Measurements from ENCODE around the gene MRC1. TPM values are rescaled to one million over a fixed set of nuclear protein-coding genes. Genes with fewer than 3 reads are reported as not detected.

Gene MRC1
- total RNA-seq, 4 donors from 2014 or later = 9.8 to 88.6 (median 50.3) TPM

DNA sequence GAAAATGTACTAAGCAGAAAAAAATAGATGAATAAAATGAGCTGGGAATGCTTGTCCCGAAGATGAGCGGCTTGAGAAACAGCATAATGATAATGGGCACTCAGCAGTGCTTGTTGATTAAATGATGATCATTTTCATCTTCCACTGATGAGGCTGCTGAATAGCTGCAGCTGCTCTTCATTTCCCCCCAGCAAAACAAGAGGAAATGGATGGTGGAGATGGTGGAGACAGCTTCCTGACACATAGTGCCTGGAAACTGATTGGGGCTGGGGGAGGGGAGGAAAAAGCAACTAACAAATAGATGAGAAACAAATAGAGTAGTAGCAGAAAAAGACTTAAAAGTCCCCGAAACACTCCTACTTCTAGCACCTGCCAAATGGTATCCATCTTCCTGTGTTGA is 41.4 kb downstream of the MRC1 start:
- H3K4me3 ChIP-seq = no peak overlapping the region
- peaks cover 0 to 11% (median 0%) of the 10 kb centered on the region in 3 donors for H3K4me1 ChIP-seq
- H3K27me3 ChIP-seq = no peaks in the 10 kb centered on the region
- WGBS, 2 donors (ENCODE audit: low coverage in 1 of 2) = 61 to 88% methylated on average over 3 of the region's 3 CpGs
- no peak overlapping the region for H3K27ac ChIP-seq
- no peaks in the 10 kb centered on the region for H3K36me3 ChIP-seq
- ATAC-seq = no peak
- TF ChIP-seq, protein P1, sequence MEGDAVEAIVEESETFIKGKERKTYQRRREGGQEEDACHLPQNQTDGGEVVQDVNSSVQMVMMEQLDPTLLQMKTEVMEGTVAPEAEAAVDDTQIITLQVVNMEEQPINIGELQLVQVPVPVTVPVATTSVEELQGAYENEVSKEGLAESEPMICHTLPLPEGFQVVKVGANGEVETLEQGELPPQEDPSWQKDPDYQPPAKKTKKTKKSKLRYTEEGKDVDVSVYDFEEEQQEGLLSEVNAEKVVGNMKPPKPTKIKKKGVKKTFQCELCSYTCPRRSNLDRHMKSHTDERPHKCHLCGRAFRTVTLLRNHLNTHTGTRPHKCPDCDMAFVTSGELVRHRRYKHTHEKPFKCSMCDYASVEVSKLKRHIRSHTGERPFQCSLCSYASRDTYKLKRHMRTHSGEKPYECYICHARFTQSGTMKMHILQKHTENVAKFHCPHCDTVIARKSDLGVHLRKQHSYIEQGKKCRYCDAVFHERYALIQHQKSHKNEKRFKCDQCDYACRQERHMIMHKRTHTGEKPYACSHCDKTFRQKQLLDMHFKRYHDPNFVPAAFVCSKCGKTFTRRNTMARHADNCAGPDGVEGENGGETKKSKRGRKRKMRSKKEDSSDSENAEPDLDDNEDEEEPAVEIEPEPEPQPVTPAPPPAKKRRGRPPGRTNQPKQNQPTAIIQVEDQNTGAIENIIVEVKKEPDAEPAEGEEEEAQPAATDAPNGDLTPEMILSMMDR (IDR thresholded peaks at IDR 0.05) = no peak
- TF ChIP-seq POLR2AphosphoS5 (IDR thresholded peaks at IDR 0.05) (no peak), POLR2A (IDR thresholded peaks at IDR 0.05) (no peak), EP300 (IDR thresholded peaks at IDR 0.05) (no peak)
- no peaks in the 10 kb centered on the region for H3K9me3 ChIP-seq

DNA sequence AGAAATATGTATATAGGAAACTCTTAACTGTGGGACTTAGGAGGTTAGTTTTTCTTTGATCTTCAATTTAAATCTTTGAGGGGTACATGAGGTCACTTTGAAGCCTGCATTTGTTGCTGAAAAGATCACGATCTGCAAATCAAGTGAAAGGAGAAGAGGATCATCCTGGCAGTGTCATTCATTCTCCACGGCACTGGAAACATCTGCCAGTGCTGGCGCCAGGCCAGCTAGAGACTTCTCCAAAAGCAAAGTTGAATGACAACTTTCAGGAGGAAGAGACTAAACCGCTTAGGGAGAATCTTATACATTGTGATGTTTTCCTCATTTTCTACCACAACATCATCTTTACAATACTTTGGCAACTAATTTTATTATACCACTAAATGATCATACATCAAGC is 42.5 kb downstream of the MRC1 start:
- Histone ChIP-seq H3K4me3 (no peak overlapping the region), H3K27ac (no peak overlapping the region), H3K9me3 (no peaks in the 10 kb centered on the region), H3K27me3 (no peaks in the 10 kb centered on the region), H3K36me3 (no peaks in the 10 kb centered on the region), H3K4me1 (peaks cover 0 to 11% (median 0%) of the 10 kb centered on the region in 3 donors)
- ATAC-seq = no peak
- WGBS, 2 donors (ENCODE audit: low coverage in 1 of 2) = 56% methylated on average over 4 of the region's 4 CpGs; no CpG with 5 or more reads in 1 of the 2 donors
- TF ChIP-seq, protein P1 (IDR thresholded peaks at IDR 0.05) = no peak
- TF ChIP-seq POLR2A (IDR thresholded peaks at IDR 0.05) (no peak), POLR2AphosphoS5 (IDR thresholded peaks at IDR 0.05) (no peak), EP300 (IDR thresholded peaks at IDR 0.05) (no peak)

DNA sequence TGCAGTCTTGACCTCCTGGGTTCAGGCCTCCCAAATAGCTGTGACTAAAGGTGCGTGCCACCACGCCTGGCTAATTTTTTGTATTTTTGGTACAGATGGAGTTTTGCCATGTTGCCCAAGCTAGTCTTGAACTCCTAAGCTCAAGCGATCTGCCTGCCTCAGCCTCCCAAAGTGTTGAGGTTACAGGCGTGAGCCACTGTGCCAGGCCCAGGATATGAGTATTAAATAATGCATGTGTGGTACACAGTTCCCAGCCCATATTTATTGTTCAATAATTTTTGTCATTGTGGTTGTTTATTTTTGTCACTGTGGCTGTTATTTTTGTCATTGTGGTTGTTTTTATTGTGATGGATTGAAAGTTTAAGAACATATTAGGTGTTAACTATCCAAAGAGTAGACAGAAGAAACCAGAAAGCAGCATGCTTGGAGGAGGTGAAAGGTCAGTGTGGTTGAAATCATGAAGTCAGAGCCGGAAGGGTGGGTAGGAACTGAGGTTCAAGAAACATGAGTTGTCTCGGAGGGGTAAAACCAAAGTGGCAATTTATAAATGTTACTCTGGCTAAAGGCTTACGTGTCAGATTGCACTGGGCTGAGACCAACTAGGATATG is 45.0 kb downstream of the MRC1 start:
- 90 to 97% methylated on average over 5 to 7 of the region's 7 CpGs for WGBS, 2 donors (ENCODE audit: low coverage in 1 of 2)

DNA sequence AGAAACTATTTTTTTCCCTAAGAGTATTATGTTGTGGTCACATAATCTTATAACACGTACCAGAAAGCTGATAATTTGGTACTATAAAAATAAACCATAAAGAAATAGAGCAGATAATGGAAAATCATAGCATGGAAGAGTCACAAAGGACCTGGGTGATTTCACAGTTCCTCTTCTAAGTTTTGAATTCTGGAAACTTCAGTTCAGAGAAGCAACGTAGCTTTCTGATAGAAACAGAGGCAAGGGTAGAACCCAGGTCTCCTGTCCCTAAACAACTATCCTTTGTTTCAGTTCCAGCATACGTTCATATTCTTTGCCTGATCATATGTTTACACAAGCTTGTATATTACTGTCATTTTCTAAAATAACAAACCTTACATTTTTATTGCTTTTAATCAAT is 47.9 kb downstream of the MRC1 start:
- Histone ChIP-seq H3K9me3 (no peaks in the 10 kb centered on the region), H3K4me1 (no peaks in the 10 kb centered on the region)
- no peak for ATAC-seq

More for the DNA sequence above, 45.0 kb downstream of the MRC1 start:
- TF ChIP-seq POLR2AphosphoS5 (IDR thresholded peaks at IDR 0.05) (no peak), EP300 (IDR thresholded peaks at IDR 0.05) (no peak), POLR2A (IDR thresholded peaks at IDR 0.05) (no peak)
- TF ChIP-seq, protein P1 (IDR thresholded peaks at IDR 0.05) = no peak
- Histone ChIP-seq H3K9me3 (no peaks in the 10 kb centered on the region), H3K4me1 (no peaks in the 10 kb centered on the region), H3K27ac (no peak overlapping the region), H3K27me3 (no peaks in the 10 kb centered on the region), H3K4me3 (no peak overlapping the region), H3K36me3 (no peaks in the 10 kb centered on the region)
- ATAC-seq = no peak

DNA sequence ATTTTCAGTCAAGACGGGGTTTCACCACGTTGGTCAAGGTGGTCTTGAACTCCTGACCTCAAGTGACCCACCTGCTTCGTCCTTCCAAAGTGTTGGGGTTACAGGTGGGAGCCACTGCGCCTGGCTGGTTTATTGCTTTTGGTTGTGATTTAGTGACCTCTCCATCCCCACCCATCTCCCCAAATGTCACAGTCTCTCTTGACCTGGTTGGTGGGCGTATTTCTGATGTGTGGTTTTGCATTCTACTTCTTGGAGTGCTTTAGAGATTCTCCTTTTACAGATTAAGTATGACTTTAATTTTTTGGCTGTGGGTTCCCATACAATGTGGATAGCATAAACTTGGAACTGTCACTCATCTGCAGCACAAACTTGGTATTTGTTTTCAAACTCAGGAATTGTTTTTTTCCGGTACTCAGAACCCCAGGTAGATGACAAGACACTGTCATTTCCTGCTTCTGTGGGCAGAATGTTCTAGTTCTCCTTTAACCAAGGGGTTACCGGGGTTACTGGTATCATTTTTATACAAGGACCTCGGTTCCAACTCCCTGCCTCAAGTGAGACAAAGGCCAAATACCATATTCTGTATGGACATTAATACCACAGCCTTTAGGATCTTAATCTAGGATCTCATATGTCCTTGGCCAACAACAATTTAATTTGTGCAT is 50.5 kb downstream of the MRC1 start:
- H3K9me3 ChIP-seq = no peaks in the 10 kb centered on the region
- WGBS, 2 donors (ENCODE audit: low coverage in 1 of 2) = 85 to 87% methylated on average over 4 to 6 of the region's 8 CpGs
- no peaks in the 10 kb centered on the region for H3K36me3 ChIP-seq
- H3K27ac ChIP-seq = no peak overlapping the region
- no peak for ATAC-seq
- H3K4me1 ChIP-seq = no peaks in the 10 kb centered on the region
- H3K4me3 ChIP-seq = no peak overlapping the region
- TF ChIP-seq EP300 (IDR thresholded peaks at IDR 0.05) = no peak
- no peak for TF ChIP-seq POLR2A (IDR thresholded peaks at IDR 0.05)
- TF ChIP-seq POLR2AphosphoS5 (IDR thresholded peaks at IDR 0.05) = no peak
- TF ChIP-seq, protein P1 (IDR thresholded peaks at IDR 0.05) = no peak
- H3K27me3 ChIP-seq = no peaks in the 10 kb centered on the region

More for the DNA sequence above, 47.9 kb downstream of the MRC1 start:
- Histone ChIP-seq H3K4me3 (no peak overlapping the region), H3K36me3 (no peaks in the 10 kb centered on the region), H3K27me3 (no peaks in the 10 kb centered on the region), H3K27ac (no peak overlapping the region)
- whole genome bisulfite sequencing, 2 donors (ENCODE audit: low coverage in 1 of 2) = 59 to 72% methylated on average over 3 of the region's 3 CpGs
- no peak for TF ChIP-seq EP300 (IDR thresholded peaks at IDR 0.05)

Measured in gastroesophageal sphincter (tissue), 4 donors.